Stomach (tissue), 4 donors: Measurements from ENCODE around the gene AFF1.

Source experiments
- CTCF ChIP-seq, 7 experiments: fragments of 450-650 bp in 4 of 7; fragments of 200-600 bp in 3 of 7; sonication (generic) in 3 of 7; IDR thresholded peaks; one replicate each; pipeline ENCODE4 v1.5.1; 2016 to 2019; ENCODE audit warnings: antibody characterized with exemption in 7 of 7, control low read depth in 2 of 7, mild to moderate bottlenecking in 1 of 7
- POLR2AphosphoS5 ChIP-seq, 3 donors: sonication (generic); formaldehyde crosslinking; IDR thresholded peaks; one replicate each; pipeline ENCODE4 v1.6.1; 2016; ENCODE audit warnings: antibody characterized with exemption in 3 of 3

- TF ChIP-seq CTCF (IDR thresholded peaks at IDR 0.05) (no peak), POLR2AphosphoS5 (IDR thresholded peaks at IDR 0.05) (peak in 1 of 3 donors; percentile 14)
Observed at GRCh38 chr4:87012265-87012953, 77.6 kb downstream of the AFF1 start.
